SK-N-SH (cell line): ENCODE results near the gene AMDHD2. TPM values are rescaled to one million over a fixed set of nuclear protein-coding genes. Genes with fewer than 3 reads are reported as not detected.

Source experiments
- CTCF ChIA-PET: fragments of 300-600, 350-600 bp; formaldehyde crosslinking; extraction: SDS; loops from one replicate; lab custom pipeline; 2021; lab: Yijun Ruan, JAX
- POLR2A ChIA-PET: fragments of 350-600 bp; sonication (Branson Sonifier 250); formaldehyde crosslinking; extraction: SDS; loops from one replicate; lab custom pipeline; 2020; ENCODE audit warnings: antibody characterized with exemption, inconsistent platforms; lab: Yijun Ruan, JAX
- DNase-seq: peaks from one replicate; pipeline ENCODE4 v3.0.0; 2012
- H2AFZ ChIP-seq: fragments of 200-600 bp; sonication (generic); 2 replicates; pipeline ENCODE4 v1.8.1; 2016; ENCODE audit warnings: antibody characterized with exemption, mild to moderate bottlenecking, low read depth
- H3F3A ChIP-seq: fragments of 200-600 bp; sonication (generic); replicated peaks from 2 replicates; pipeline ENCODE3; 2016; ENCODE audit warnings: antibody characterized with exemption, mild to moderate bottlenecking; ENCODE audit not compliant: insufficient read depth
- H3K27ac ChIP-seq, 2 experiments: fragments of 200-500 bp in 1 of 2; fragments of 200-600 bp in 1 of 2; sonication (Bioruptor generic) in 1 of 2; sonication (generic), shearing (Covaris generic) in 1 of 2; 2 replicates each; pipeline versions ENCODE4 v1.5.1 to v1.6.1; 2014 to 2016; ENCODE audit warnings: low read depth in 2 of 2, inconsistent platforms in 1 of 2, low read length in 1 of 2, mild to moderate bottlenecking in 1 of 2, mixed read lengths in 1 of 2
- H3K27me3 ChIP-seq: fragments of 200-600 bp; sonication (generic), shearing (Covaris generic); 2 replicates; pipeline ENCODE4 v1.6.1; 2016; ENCODE audit warnings: mixed run types; ENCODE audit not compliant: insufficient read depth
- H3K36me3 ChIP-seq, 2 experiments: fragments of 200-500 bp in 1 of 2; fragments of 200-600 bp in 1 of 2; sonication (Bioruptor generic) in 1 of 2; sonication (generic) in 1 of 2; replicated peaks in 1 of 2; 2 replicates each; pipeline versions ENCODE3 to v1.5.1; 2014 to 2016; ENCODE audit warnings: low read length in 1 of 2, mild to moderate bottlenecking in 1 of 2; ENCODE audit not compliant: insufficient read depth in 2 of 2, control insufficient read depth in 1 of 2
- H3K4me1 ChIP-seq, 2 experiments: fragments of 200-500 bp in 1 of 2; fragments of 200-600 bp in 1 of 2; sonication (Bioruptor generic) in 1 of 2; sonication (generic), shearing (Covaris generic) in 1 of 2; 2 replicates each; pipeline versions ENCODE4 v1.5.1 to v1.6.1; 2014 to 2016; ENCODE audit warnings: low read depth in 1 of 2, low read length in 1 of 2, mixed run types in 1 of 2; ENCODE audit not compliant: insufficient read depth in 2 of 2, control insufficient read depth in 1 of 2
- H3K4me2 ChIP-seq: fragments of 200-600 bp; sonication (generic), shearing (Covaris generic); 2 replicates; pipeline ENCODE4 v1.6.1; 2017; ENCODE audit warnings: mixed run types
- H3K4me3 ChIP-seq, 2 experiments: fragments of 200-500 bp in 1 of 2; fragments of 200-600 bp in 1 of 2; sonication (Bioruptor generic) in 1 of 2; sonication (generic), shearing (Covaris generic) in 1 of 2; 2 replicates each; pipeline versions ENCODE4 v1.5.1 to v1.8.1; 2014 to 2016; ENCODE audit warnings: low read depth in 2 of 2, inconsistent platforms in 1 of 2, low read length in 1 of 2, mild to moderate bottlenecking in 1 of 2, mixed read lengths in 1 of 2, moderate library complexity in 1 of 2
- H3K79me2 ChIP-seq: fragments of 200-600 bp; sonication (generic); 2 replicates; pipeline ENCODE4 v1.8.1; 2017; ENCODE audit warnings: mild to moderate bottlenecking; ENCODE audit not compliant: insufficient read depth
- H3K9ac ChIP-seq: fragments of 200-600 bp; sonication (generic); 2 replicates; pipeline ENCODE4 v1.6.1; 2017; ENCODE audit warnings: mixed run types
- H3K9me2 ChIP-seq: fragments of 200-600 bp; sonication (generic); 2 replicates; pipeline ENCODE4 v1.6.1; 2017; ENCODE audit warnings: mixed run types
- H3K9me3 ChIP-seq: fragments of 200-600 bp; sonication (generic); 2 replicates; pipeline ENCODE4 v1.6.1; 2017; ENCODE audit warnings: mixed run types, mild to moderate bottlenecking, moderate library complexity
- H4K20me1 ChIP-seq: fragments of 200-600 bp; sonication (generic); 2 replicates; pipeline ENCODE4 v1.6.1; 2017; ENCODE audit warnings: mild to moderate bottlenecking, mixed run types; ENCODE audit not compliant: insufficient read depth
- CHD2 ChIP-seq: fragments of 150-350 bp; IDR thresholded peaks from 2 replicates; pipeline ENCODE4 v1.6.1; 2018; ENCODE audit warnings: low read length; ENCODE audit not compliant: partially characterized antibody
- ELF1 ChIP-seq: IDR thresholded peaks from 2 replicates; pipeline ENCODE4 v1.4.0; 2012
- EP300 ChIP-seq, 2 experiments: IDR thresholded peaks; 2 replicates each; pipeline versions ENCODE4 v1.4.0 to v1.6.1; 2012; ENCODE audit warnings: borderline replicate concordance in 1 of 2, low read depth in 1 of 2, low read length in 1 of 2
- FOSL2 ChIP-seq: IDR thresholded peaks from 2 replicates; pipeline ENCODE4 v1.4.0; 2012; ENCODE audit warnings: low read depth, mild to moderate bottlenecking, moderate library complexity, borderline replicate concordance
- FOXJ3 ChIP-seq: sonication (generic); formaldehyde crosslinking; IDR thresholded peaks from 2 replicates; pipeline ENCODE4 v1.5.1; 2020; ENCODE audit warnings: mild to moderate bottlenecking, missing genetic modification reagents
- NFIC ChIP-seq: IDR thresholded peaks from 2 replicates; pipeline ENCODE4 v1.4.0; 2012; ENCODE audit warnings: borderline replicate concordance
- NRF1 ChIP-seq: IDR thresholded peaks from 2 replicates; pipeline ENCODE4 v1.6.1; 2012; ENCODE audit warnings: low read depth, mild to moderate bottlenecking, low read length
- RAD21 ChIP-seq: IDR thresholded peaks from 2 replicates; pipeline ENCODE4 v1.6.1; 2012; ENCODE audit warnings: mild to moderate bottlenecking, low read length
- RFX5 ChIP-seq: IDR thresholded peaks from 2 replicates; pipeline ENCODE4 v1.6.1; 2012; ENCODE audit warnings: mild to moderate bottlenecking, improper control_type of control experiment, low read length
- TCF12 ChIP-seq: IDR thresholded peaks from 2 replicates; pipeline ENCODE4 v1.4.0; 2012
- TEAD4 ChIP-seq: IDR thresholded peaks from 2 replicates; pipeline ENCODE4 v1.4.0; 2012; ENCODE audit warnings: mild to moderate bottlenecking, borderline replicate concordance; ENCODE audit not compliant: insufficient read depth
- WGBS: methylation state at CpG from one replicate; pipeline ENCODE4 v1.1.6; 2017; ENCODE audit warnings: low lambda C conversion rate; 5-methylcytosine and 5-hydroxymethylcytosine counted together
- polyA plus RNA-seq, 3 experiments: library from polyadenylated mRNA; depleted of rRNA; stranded (reverse); fragments of >200 nt; gene quantifications; 2 replicates each; pipeline ENCODE4 v1.2.3, GENCODE V29; 2012
- TF ChIP-seq, protein P1 (sequence below): fragments of 150-350 bp; IDR thresholded peaks from 2 replicates; pipeline ENCODE4 v1.6.1; 2017; ENCODE audit warnings: antibody characterized with exemption, low read length, low read depth, borderline replicate concordance
- TF ChIP-seq, protein P2 (sequence below): IDR thresholded peaks from 2 replicates; pipeline ENCODE4 v1.6.1; 2012; ENCODE audit warnings: mild to moderate bottlenecking, low read depth, low read length, moderate library complexity
- TF ChIP-seq, protein P3 (sequence below): IDR thresholded peaks from 2 replicates; pipeline ENCODE4; 2012
- TF ChIP-seq, protein P4 (sequence below): IDR thresholded peaks from 2 replicates; pipeline ENCODE4 v1.4.0; 2012; ENCODE audit warnings: low read depth, borderline replicate concordance
- TF ChIP-seq, protein P5 (sequence below): IDR thresholded peaks from 2 replicates; pipeline ENCODE4 v1.4.0; 2012; ENCODE audit warnings: low read depth, borderline replicate concordance
- TF ChIP-seq, protein P6 (sequence below): fragments of 200-600 bp; sonication (generic); IDR thresholded peaks from 2 replicates; pipeline ENCODE4 v1.6.1; 2017; ENCODE audit warnings: antibody characterized with exemption, mild to moderate bottlenecking, moderate library complexity

The AMDHD2 gene
- polyA plus RNA-seq, 1 of the 3 experiments (the other 2 are of a cell fraction): 38.1 TPM

DNA sequence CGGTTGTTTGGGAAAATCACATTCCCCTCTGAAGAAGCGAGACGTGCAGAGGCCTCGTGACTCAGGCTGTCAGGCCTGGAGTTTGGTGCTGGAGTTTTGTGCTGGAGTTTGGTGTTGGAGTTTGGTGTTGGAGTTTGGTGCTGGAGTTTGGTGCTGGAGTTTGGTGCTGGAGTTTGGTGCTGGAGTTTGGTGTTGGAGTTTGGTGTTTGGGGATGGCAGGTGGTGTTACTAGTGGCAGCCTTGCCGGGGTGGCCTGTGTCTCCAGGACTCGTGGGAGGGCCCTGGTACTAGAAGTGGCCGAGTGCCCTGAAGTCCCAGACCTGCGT, 32.7 kb upstream of the AMDHD2 start:
- 85% methylated on average over 8 of the region's 8 CpGs for WGBS
- H4K20me1 ChIP-seq: no peaks in the 10 kb centered on the region
- POLR2A ChIA-PET: interaction anchor here (1.2 kb wide), 1 partner anchor 17 kb away, joined by 3 read pairs; no protein-coding TSS in a partner anchor

More for the DNA sequence above, 32.7 kb upstream of the AMDHD2 start:
- Histone ChIP-seq H3K4me3 (no peak overlapping the region), H2AFZ (no peak overlapping the region), H3F3A (no peaks in the 10 kb centered on the region), H3K9me3 (no peaks in the 10 kb centered on the region), H3K79me2 (no peaks in the 10 kb centered on the region), H3K4me2 (no peak overlapping the region), H3K9ac (no peak overlapping the region), H3K27ac (no peak overlapping the region; a peak in 1 of 4 replicates), H3K9me2 (no peaks in the 10 kb centered on the region), H3K27me3 (no peaks in the 10 kb centered on the region), H3K4me1 (peaks cover under 1 to 35% of the 10 kb centered on the region in 2 experiments; a peak in 3 of 4 replicates), H3K36me3 (no peaks in the 10 kb centered on the region)
- no peak for DNase-seq
- TF ChIP-seq TCF12 (no peak), RFX5 (no peak), CHD2 (no peak), NFIC (no peak), RAD21 (no peak), ELF1 (no peak), FOXJ3 (CRISPR knock-in tag) (no peak), TEAD4 (no peak), FOSL2 (no peak), NRF1 (no peak), EP300 (IDR thresholded peaks at IDR 0.05; ENCODE audit: borderline replicate concordance in 1 of 2, low read depth in 1 of 2, low read length in 1 of 2) (no peak)
- TF ChIP-seq, protein P1, sequence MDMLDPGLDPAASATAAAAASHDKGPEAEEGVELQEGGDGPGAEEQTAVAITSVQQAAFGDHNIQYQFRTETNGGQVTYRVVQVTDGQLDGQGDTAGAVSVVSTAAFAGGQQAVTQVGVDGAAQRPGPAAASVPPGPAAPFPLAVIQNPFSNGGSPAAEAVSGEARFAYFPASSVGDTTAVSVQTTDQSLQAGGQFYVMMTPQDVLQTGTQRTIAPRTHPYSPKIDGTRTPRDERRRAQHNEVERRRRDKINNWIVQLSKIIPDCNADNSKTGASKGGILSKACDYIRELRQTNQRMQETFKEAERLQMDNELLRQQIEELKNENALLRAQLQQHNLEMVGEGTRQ: no peak
- TF ChIP-seq, protein P2, sequence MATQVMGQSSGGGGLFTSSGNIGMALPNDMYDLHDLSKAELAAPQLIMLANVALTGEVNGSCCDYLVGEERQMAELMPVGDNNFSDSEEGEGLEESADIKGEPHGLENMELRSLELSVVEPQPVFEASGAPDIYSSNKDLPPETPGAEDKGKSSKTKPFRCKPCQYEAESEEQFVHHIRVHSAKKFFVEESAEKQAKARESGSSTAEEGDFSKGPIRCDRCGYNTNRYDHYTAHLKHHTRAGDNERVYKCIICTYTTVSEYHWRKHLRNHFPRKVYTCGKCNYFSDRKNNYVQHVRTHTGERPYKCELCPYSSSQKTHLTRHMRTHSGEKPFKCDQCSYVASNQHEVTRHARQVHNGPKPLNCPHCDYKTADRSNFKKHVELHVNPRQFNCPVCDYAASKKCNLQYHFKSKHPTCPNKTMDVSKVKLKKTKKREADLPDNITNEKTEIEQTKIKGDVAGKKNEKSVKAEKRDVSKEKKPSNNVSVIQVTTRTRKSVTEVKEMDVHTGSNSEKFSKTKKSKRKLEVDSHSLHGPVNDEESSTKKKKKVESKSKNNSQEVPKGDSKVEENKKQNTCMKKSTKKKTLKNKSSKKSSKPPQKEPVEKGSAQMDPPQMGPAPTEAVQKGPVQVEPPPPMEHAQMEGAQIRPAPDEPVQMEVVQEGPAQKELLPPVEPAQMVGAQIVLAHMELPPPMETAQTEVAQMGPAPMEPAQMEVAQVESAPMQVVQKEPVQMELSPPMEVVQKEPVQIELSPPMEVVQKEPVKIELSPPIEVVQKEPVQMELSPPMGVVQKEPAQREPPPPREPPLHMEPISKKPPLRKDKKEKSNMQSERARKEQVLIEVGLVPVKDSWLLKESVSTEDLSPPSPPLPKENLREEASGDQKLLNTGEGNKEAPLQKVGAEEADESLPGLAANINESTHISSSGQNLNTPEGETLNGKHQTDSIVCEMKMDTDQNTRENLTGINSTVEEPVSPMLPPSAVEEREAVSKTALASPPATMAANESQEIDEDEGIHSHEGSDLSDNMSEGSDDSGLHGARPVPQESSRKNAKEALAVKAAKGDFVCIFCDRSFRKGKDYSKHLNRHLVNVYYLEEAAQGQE: no peak
- TF ChIP-seq, protein P3, sequence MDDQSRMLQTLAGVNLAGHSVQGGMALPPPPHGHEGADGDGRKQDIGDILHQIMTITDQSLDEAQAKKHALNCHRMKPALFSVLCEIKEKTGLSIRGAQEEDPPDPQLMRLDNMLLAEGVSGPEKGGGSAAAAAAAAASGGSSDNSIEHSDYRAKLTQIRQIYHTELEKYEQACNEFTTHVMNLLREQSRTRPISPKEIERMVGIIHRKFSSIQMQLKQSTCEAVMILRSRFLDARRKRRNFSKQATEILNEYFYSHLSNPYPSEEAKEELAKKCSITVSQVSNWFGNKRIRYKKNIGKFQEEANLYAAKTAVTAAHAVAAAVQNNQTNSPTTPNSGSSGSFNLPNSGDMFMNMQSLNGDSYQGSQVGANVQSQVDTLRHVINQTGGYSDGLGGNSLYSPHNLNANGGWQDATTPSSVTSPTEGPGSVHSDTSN: no peak
- TF ChIP-seq, protein P4, sequence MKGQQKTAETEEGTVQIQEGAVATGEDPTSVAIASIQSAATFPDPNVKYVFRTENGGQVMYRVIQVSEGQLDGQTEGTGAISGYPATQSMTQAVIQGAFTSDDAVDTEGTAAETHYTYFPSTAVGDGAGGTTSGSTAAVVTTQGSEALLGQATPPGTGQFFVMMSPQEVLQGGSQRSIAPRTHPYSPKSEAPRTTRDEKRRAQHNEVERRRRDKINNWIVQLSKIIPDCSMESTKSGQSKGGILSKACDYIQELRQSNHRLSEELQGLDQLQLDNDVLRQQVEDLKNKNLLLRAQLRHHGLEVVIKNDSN: no peak
- TF ChIP-seq, protein P5, sequence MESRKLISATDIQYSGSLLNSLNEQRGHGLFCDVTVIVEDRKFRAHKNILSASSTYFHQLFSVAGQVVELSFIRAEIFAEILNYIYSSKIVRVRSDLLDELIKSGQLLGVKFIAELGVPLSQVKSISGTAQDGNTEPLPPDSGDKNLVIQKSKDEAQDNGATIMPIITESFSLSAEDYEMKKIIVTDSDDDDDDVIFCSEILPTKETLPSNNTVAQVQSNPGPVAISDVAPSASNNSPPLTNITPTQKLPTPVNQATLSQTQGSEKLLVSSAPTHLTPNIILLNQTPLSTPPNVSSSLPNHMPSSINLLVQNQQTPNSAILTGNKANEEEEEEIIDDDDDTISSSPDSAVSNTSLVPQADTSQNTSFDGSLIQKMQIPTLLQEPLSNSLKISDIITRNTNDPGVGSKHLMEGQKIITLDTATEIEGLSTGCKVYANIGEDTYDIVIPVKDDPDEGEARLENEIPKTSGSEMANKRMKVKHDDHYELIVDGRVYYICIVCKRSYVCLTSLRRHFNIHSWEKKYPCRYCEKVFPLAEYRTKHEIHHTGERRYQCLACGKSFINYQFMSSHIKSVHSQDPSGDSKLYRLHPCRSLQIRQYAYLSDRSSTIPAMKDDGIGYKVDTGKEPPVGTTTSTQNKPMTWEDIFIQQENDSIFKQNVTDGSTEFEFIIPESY: no peak
- TF ChIP-seq, protein P6, sequence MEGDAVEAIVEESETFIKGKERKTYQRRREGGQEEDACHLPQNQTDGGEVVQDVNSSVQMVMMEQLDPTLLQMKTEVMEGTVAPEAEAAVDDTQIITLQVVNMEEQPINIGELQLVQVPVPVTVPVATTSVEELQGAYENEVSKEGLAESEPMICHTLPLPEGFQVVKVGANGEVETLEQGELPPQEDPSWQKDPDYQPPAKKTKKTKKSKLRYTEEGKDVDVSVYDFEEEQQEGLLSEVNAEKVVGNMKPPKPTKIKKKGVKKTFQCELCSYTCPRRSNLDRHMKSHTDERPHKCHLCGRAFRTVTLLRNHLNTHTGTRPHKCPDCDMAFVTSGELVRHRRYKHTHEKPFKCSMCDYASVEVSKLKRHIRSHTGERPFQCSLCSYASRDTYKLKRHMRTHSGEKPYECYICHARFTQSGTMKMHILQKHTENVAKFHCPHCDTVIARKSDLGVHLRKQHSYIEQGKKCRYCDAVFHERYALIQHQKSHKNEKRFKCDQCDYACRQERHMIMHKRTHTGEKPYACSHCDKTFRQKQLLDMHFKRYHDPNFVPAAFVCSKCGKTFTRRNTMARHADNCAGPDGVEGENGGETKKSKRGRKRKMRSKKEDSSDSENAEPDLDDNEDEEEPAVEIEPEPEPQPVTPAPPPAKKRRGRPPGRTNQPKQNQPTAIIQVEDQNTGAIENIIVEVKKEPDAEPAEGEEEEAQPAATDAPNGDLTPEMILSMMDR: no peak
- CTCF ChIA-PET: interaction anchor here (1.1 to 12.7 kb wide), 3 partner anchors 13 to 22 kb away, joined by 3 to 95 read pairs (median 5); no protein-coding TSS in a partner anchor
